K562 (cell line): ENCODE measurements around the gene PPARD. TPM values are rescaled to one million over a fixed set of nuclear protein-coding genes. Genes with fewer than 3 reads are reported as not detected.

Experiments used
- ATAC-seq: fragments of 200-7000 bp; cut with Tn5 transposase; 3 replicates; pipeline ENCODE4 v1.9.1; 2020; ENCODE audit warnings: moderate library complexity
- BruUV-seq: library from RNA; stranded (reverse); fragments of 400-500 nt; replicated peaks from 2 replicates; lab custom pipeline; 2021; lab: Mats Ljungman, UMichigan
- CTCF ChIA-PET: fragments of 300-600 bp; formaldehyde crosslinking; extraction: SDS; loops from one replicate; lab custom pipeline; 2021; ENCODE audit warnings: low intra/inter-chr PET ratio; lab: Yijun Ruan, JAX
- POLR2A ChIA-PET: fragments of 300-600, 350-650 bp; sonication (Branson Sonifier 250); formaldehyde crosslinking; extraction: SDS; loops from one replicate; lab custom pipeline; 2021; ENCODE audit warnings: antibody characterized with exemption, inconsistent platforms; lab: Yijun Ruan, JAX
- DNase-seq, 4 experiments: peaks; one replicate each; pipeline versions ENCODE4 v3.0.0 to v3.0.0-alpha.2; 2011 to 2018; ENCODE audit warnings: low spot score in 3 of 4, mixed read lengths in 3 of 4; ENCODE audit errors: extremely low read depth in 1 of 4
- FAIRE-seq: peaks from 2 replicates; lab custom pipeline; 2011; peaks lifted over from hg19 to GRCh38; lab: Jason Lieb, UNC
- H2AFZ ChIP-seq: 2 replicates; pipeline ENCODE4 v1.6.0; 2011; ENCODE audit warnings: low read depth, low read length, control low read depth, inconsistent platforms
- H3K27ac ChIP-seq: fragments of 200-600 bp; 3 replicates; pipeline ENCODE4 v1.8.0; 2011; ENCODE audit warnings: low read depth, mild to moderate bottlenecking, control low read depth, inconsistent platforms, low read length, moderate library complexity, mixed read lengths; ENCODE audit errors: extremely low read depth
- H3K27me3 ChIP-seq, 2 experiments: fragments of 300-600 bp in 1 of 2; 2 replicates in 1 of 2; 3 replicates in 1 of 2; pipeline versions ENCODE4 v1.6.0 to v1.8.0; 2011; ENCODE audit warnings: inconsistent platforms in 2 of 2, low read length in 2 of 2, mild to moderate bottlenecking in 1 of 2, mixed read lengths in 1 of 2, moderate library complexity in 1 of 2; ENCODE audit not compliant: control insufficient read depth in 2 of 2, insufficient read depth in 2 of 2
- H3K36me3 ChIP-seq: fragments of 300-600 bp; 3 replicates; pipeline ENCODE4 v1.8.0; 2011; ENCODE audit warnings: mild to moderate bottlenecking, low read length, inconsistent platforms; ENCODE audit not compliant: control insufficient read depth, insufficient read depth
- H3K4me1 ChIP-seq, 2 experiments: fragments of 200-600 bp in 1 of 2; replicated peaks in 1 of 2; 2 replicates in 1 of 2; 3 replicates in 1 of 2; pipeline versions ENCODE4 v1.5.1 to v1.8.0; 2011; ENCODE audit warnings: inconsistent platforms in 2 of 2, low read length in 2 of 2, mild to moderate bottlenecking in 1 of 2, mixed read lengths in 1 of 2, moderate library complexity in 1 of 2; ENCODE audit not compliant: control insufficient read depth in 2 of 2, insufficient read depth in 2 of 2
- H3K4me2 ChIP-seq: 2 replicates; pipeline ENCODE4 v1.6.1; 2011; ENCODE audit warnings: low read length, control low read depth, inconsistent platforms, mixed read lengths; ENCODE audit not compliant: insufficient read depth
- H3K4me3 ChIP-seq: fragments of 200-600 bp; sonication (generic), shearing (Covaris generic); 2 replicates; pipeline ENCODE4 v1.5.1; 2016; ENCODE audit warnings: control low read depth, inconsistent platforms
- H3K79me2 ChIP-seq: fragments of 200-600 bp; 3 replicates; pipeline ENCODE4 v1.8.0; 2011; ENCODE audit warnings: low read length, inconsistent platforms; ENCODE audit not compliant: control insufficient read depth, insufficient read depth
- H3K9ac ChIP-seq, 2 experiments: 2 replicates each; pipeline versions ENCODE4 v1.6.0 to v1.6.1; 2011; ENCODE audit warnings: low read depth in 2 of 2, low read length in 2 of 2, control low read depth in 1 of 2, inconsistent platforms in 1 of 2, mild to moderate bottlenecking in 1 of 2, mixed read lengths in 1 of 2; ENCODE audit not compliant: insufficient read depth in 1 of 2
- H3K9me1 ChIP-seq: one replicate; pipeline ENCODE4 v1.6.0; 2011; ENCODE audit warnings: inconsistent platforms, mild to moderate bottlenecking, low read length, moderate library complexity; ENCODE audit not compliant: control insufficient read depth, insufficient read depth
- H3K9me3 ChIP-seq: replicated peaks from 2 replicates; pipeline ENCODE4 v1.5.1; 2011; ENCODE audit warnings: low read depth, low read length, inconsistent platforms; ENCODE audit not compliant: control insufficient read depth, insufficient read depth
- H4K20me1 ChIP-seq: replicated peaks from 2 replicates; pipeline ENCODE4 v1.6.1; 2011; ENCODE audit warnings: low read length, inconsistent platforms, mixed read lengths; ENCODE audit not compliant: control insufficient read depth, insufficient read depth
- CBFA2T2 ChIP-seq: fragments of 450-650 bp; conservative IDR thresholded peaks from 2 replicates; pipeline ENCODE4 v1.6.1; 2017; ENCODE audit warnings: mild to moderate bottlenecking
- CBFA2T3 ChIP-seq: fragments of 450-650 bp; IDR thresholded peaks from 2 replicates; pipeline ENCODE4 v1.6.1; 2017
- EHMT2 ChIP-seq: fragments of 450-650 bp; IDR thresholded peaks from 2 replicates; pipeline ENCODE4 v1.6.1; 2018; ENCODE audit warnings: antibody characterized with exemption
- MEIS2 ChIP-seq: fragments of 450-650 bp; IDR thresholded peaks from 2 replicates; pipeline ENCODE4 v1.6.1; 2014; ENCODE audit warnings: mild to moderate bottlenecking; ENCODE audit not compliant: partially characterized antibody
- NCOA2 ChIP-seq, 2 experiments: fragments of 450-650 bp; IDR thresholded peaks; 2 replicates each; pipeline ENCODE4 v1.6.1; 2018; ENCODE audit warnings: mild to moderate bottlenecking in 2 of 2, moderate library complexity in 1 of 2; ENCODE audit not compliant: partially characterized antibody in 2 of 2
- NCOA4 ChIP-seq: fragments of 450-650 bp; IDR thresholded peaks from 2 replicates; pipeline ENCODE4 v1.6.1; 2018; ENCODE audit warnings: mild to moderate bottlenecking; ENCODE audit not compliant: partially characterized antibody
- NFIC ChIP-seq: fragments of 450-650 bp; IDR thresholded peaks from 2 replicates; pipeline ENCODE4 v1.6.1; 2017; ENCODE audit warnings: mild to moderate bottlenecking, inconsistent platforms
- NFRKB ChIP-seq: fragments of 450-650 bp; IDR thresholded peaks from 2 replicates; pipeline ENCODE4 v1.6.1; 2016; ENCODE audit warnings: low read depth
- NUFIP1 ChIP-seq: fragments of 450-650 bp; IDR thresholded peaks from 2 replicates; pipeline ENCODE4 v1.6.1; 2018; ENCODE audit not compliant: partially characterized antibody
- PTTG1 ChIP-seq: fragments of 450-650 bp; IDR thresholded peaks from 2 replicates; pipeline ENCODE4 v1.6.1; 2016; ENCODE audit warnings: low read depth, mild to moderate bottlenecking, missing genetic modification characterization, missing compliant biosample characterization
- RBM34 ChIP-seq: fragments of 200-400 bp; formaldehyde crosslinking; IDR thresholded peaks from 2 replicates; pipeline ENCODE4 v1.6.1; 2018; ENCODE audit warnings: low read length, borderline replicate concordance; ENCODE audit not compliant: insufficient read depth
- RFX1 ChIP-seq: fragments of 450-650 bp; IDR thresholded peaks from 2 replicates; pipeline ENCODE4 v1.6.1; 2016; ENCODE audit warnings: mild to moderate bottlenecking, moderate library complexity
- SP2 ChIP-seq: IDR thresholded peaks from 2 replicates; pipeline ENCODE4 v1.6.1; 2011; ENCODE audit warnings: mild to moderate bottlenecking, low read depth, low read length, moderate library complexity; ENCODE audit not compliant: poor library complexity, severe bottlenecking; ENCODE audit errors: extremely low read depth
- TCF3 ChIP-seq: sonication (generic); formaldehyde crosslinking; IDR thresholded peaks from 2 replicates; pipeline ENCODE4 v1.4.0; 2020; ENCODE audit warnings: mild to moderate bottlenecking, missing genetic modification reagents
- ZNF436 ChIP-seq: fragments of 250-450, 450-650 bp; sonication (Bioruptor Pico); formaldehyde crosslinking; IDR thresholded peaks from 2 replicates; pipeline ENCODE4 v1.7.0; 2020; ENCODE audit warnings: mild to moderate bottlenecking
- ZNF507 ChIP-seq: conservative IDR thresholded peaks from 2 replicates; pipeline ENCODE4 v1.6.1; 2017; ENCODE audit warnings: missing genetic modification characterization, missing compliant biosample characterization
- WGBS: fragments of 100-300 bp; shearing (Covaris generic); methylation state at CpG from one replicate; pipeline ENCODE4 v1.1.6; 2016; ENCODE audit warnings: low coverage, mixed read lengths; ENCODE audit not compliant: insufficient coverage; ENCODE audit errors: missing lambda C conversion rate; 5-methylcytosine and 5-hydroxymethylcytosine counted together
- in situ Hi-C: fragments of 300-500 bp; cut with MboI; formaldehyde crosslinking; loops from 4 replicates; pipeline ENCODE4 v1.15.0; 2018; ENCODE audit warnings: inconsistent platforms, mixed read lengths
- intact Hi-C: fragments of 100-400 bp; cut with micrococcal nuclease; formaldehyde crosslinking; loops from 2 replicates; pipeline ENCODE4 v1.14.2; 2022
- polyA plus RNA-seq, 8 experiments: library from polyadenylated mRNA; depleted of rRNA in 4 of 8; stranded (reverse) in 5 of 8; unstranded in 3 of 8; fragments of >200 nt; fragmentation: Nextera tagmentation in 2 of 8; fragmentation: Illumina TruSeq in 1 of 8; extraction: Ambion mirVana in 2 of 8; extraction: Trizol in 1 of 8; gene quantifications; 2 replicates each; pipeline versions ENCODE4 v1.2.1 to v1.2.3, GENCODE V29; 2011 to 2014; ENCODE audit warnings: inconsistent platforms in 1 of 8, missing spikeins in 1 of 8
- total RNA-seq, 7 experiments: library from RNA; depleted of rRNA in 6 of 7; stranded (reverse); fragments of >200 nt in 6 of 7; fragmentation: Illumina TruSeq in 2 of 7; extraction: Trizol in 2 of 7; gene quantifications; 2 replicates each; pipeline versions ENCODE4 v1.2.1 to v1.2.3, GENCODE V29; 2011 to 2021; ENCODE audit warnings: low replicate concordance in 1 of 7
- TF ChIP-seq, protein P1 (sequence below): fragments of 250-450 bp; sonication (Bioruptor Pico); IDR thresholded peaks from 2 replicates; pipeline ENCODE4 v1.4.0; 2020
- TF ChIP-seq, protein P2 (sequence below): sonication (generic); IDR thresholded peaks from 2 replicates; pipeline ENCODE4 v1.6.1; 2016
- TF ChIP-seq, protein P3 (sequence below): fragments of 450-650 bp; formaldehyde crosslinking; IDR thresholded peaks from 2 replicates; pipeline ENCODE4 v1.4.0; 2022; ENCODE audit warnings: missing genetic modification characterization
- TF ChIP-seq, protein P4 (sequence below), 2 experiments: fragments of 450-650 bp in 1 of 2; sonication (generic) in 1 of 2; formaldehyde crosslinking in 1 of 2; IDR thresholded peaks in 1 of 2; conservative IDR thresholded peaks in 1 of 2; 2 replicates each; pipeline versions ENCODE4 v1.6.1 to v1.8.1; 2016 to 2023; ENCODE audit warnings: mild to moderate bottlenecking in 2 of 2, moderate library complexity in 2 of 2, inconsistent platforms in 1 of 2, missing genetic modification reagents in 1 of 2

PPARD gene
- total and polyA plus RNA-seq, 9 of the 15 experiments (the other 6 are each of a cell fraction or from before 2014, with no cell fraction given): 0.14 to 13.2 (median 3.8) TPM

DNA sequence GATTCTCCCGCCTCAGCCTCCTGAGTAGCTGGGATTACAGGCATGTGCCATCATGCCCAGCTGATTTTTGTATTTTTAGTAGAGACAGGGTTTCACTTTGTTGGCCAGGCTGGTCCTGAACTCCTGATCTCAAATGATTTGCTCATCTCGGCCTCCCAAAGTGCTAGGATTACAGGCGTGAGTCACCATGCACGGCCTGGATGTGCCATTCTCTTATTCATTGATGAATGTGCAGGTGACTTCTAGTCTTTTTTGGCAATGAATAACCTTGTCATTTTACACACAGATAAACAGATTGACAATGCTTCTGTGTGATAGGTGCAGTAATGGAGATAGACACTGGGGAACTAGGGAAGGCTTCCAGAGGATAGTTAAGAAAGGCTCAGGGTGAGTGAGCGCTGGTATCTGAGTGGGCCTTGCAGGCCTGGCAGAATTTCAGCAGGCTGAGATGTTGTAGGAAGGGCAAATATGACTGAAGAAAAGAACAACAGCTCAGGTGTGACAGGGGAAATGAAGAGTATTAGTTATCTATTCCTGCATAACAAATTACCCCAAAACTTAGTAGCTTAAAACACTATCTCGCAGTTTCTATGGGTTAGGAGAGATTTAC lies 23.3 kb downstream of the PPARD start:
- H4K20me1 ChIP-seq: 0 out of 2 replicates have a peak, but pooled peaks cover 4% of the 10 kb centered on the region
- intact Hi-C loops (no loop called here), in situ Hi-C loops (no loop called here)
- peaks cover 29 to 71% of the 10 kb centered on the region in 2 experiments for H3K4me1 ChIP-seq
- H3K36me3 ChIP-seq: no peaks in the 10 kb centered on the region
- no peak for ATAC-seq
- FAIRE-seq: no peak
- CTCF ChIA-PET: no interaction called here
- no peaks in the 10 kb centered on the region for H3K27me3 ChIP-seq
- no peak overlapping the region for H3K4me3 ChIP-seq
- WGBS: 55% methylated on average over 6 of the region's 6 CpGs
- POLR2A ChIA-PET: interaction anchor here (0.6 kb wide), 1 partner anchor 458 kb away, joined by 3 read pairs; no protein-coding TSS in a partner anchor
- H3K9ac ChIP-seq: no peak overlapping the region
- H3K9me1 ChIP-seq: no peaks in the 10 kb centered on the region
- H3K27ac ChIP-seq: no peak overlapping the region
- BruUV-seq: TSS peak; percentile 26
- peaks cover 39% of the 10 kb centered on the region for H3K79me2 ChIP-seq
- no peaks in the 10 kb centered on the region for H3K9me3 ChIP-seq
- no peak overlapping the region for H3K4me2 ChIP-seq
- H2AFZ ChIP-seq: no peak overlapping the region
- DNase-seq: peak in 1 of 4 experiments; percentile 28
- TF ChIP-seq NUFIP1 (no peak), RBM34 (no peak), NCOA2 (IDR thresholded peaks at IDR 0.05; ENCODE audit: partially characterized antibody in 2 of 2) (no peak), NFIC (peak; percentile 31; the same call in 1 of the 2 replicates), RFX1 (no peak), CBFA2T2 (peak; percentile 65), EHMT2 (no peak), CBFA2T3 (peak; percentile 77), ZNF507 (tag) (no peak), TCF3 (CRISPR knock-in tag) (peak; percentile 65), NCOA4 (no peak), PTTG1 (no peak), SP2 (no peak), MEIS2 (peak; percentile 66), ZNF436 (CRISPR knock-in tag) (no peak), NFRKB (no peak)
- TF ChIP-seq, protein P1, sequence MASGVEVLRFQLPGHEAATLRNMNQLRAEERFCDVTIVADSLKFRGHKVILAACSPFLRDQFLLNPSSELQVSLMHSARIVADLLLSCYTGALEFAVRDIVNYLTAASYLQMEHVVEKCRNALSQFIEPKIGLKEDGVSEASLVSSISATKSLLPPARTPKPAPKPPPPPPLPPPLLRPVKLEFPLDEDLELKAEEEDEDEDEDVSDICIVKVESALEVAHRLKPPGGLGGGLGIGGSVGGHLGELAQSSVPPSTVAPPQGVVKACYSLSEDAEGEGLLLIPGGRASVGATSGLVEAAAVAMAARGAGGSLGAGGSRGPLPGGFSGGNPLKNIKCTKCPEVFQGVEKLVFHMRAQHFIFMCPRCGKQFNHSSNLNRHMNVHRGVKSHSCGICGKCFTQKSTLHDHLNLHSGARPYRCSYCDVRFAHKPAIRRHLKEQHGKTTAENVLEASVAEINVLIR (CRISPR knock-in tag): no peak
- TF ChIP-seq, protein P2, sequence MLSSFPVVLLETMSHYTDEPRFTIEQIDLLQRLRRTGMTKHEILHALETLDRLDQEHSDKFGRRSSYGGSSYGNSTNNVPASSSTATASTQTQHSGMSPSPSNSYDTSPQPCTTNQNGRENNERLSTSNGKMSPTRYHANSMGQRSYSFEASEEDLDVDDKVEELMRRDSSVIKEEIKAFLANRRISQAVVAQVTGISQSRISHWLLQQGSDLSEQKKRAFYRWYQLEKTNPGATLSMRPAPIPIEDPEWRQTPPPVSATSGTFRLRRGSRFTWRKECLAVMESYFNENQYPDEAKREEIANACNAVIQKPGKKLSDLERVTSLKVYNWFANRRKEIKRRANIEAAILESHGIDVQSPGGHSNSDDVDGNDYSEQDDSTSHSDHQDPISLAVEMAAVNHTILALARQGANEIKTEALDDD: peak; percentile 53; the same call in 1 of the 2 replicates
- TF ChIP-seq, protein P3, sequence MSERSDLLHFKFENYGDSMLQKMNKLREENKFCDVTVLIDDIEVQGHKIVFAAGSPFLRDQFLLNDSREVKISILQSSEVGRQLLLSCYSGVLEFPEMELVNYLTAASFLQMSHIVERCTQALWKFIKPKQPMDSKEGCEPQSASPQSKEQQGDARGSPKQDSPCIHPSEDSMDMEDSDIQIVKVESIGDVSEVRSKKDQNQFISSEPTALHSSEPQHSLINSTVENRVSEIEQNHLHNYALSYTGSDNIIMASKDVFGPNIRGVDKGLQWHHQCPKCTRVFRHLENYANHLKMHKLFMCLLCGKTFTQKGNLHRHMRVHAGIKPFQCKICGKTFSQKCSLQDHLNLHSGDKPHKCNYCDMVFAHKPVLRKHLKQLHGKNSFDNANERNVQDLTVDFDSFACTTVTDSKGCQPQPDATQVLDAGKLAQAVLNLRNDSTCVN (CRISPR knock-in tag): no peak
- TF ChIP-seq, protein P4, sequence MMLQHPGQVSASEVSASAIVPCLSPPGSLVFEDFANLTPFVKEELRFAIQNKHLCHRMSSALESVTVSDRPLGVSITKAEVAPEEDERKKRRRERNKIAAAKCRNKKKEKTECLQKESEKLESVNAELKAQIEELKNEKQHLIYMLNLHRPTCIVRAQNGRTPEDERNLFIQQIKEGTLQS (IDR thresholded peaks at IDR 0.05): peak; percentile 54; the same call in 1 of the 2 replicates
- TF ChIP-seq, protein P4 (CRISPR knock-in tag; conservative IDR thresholded peaks at IDR 0.05): no peak
